ENCODE measurements around the gene CTSK.

Gene CTSK

GRCh38 chr1:150751443-150751842 lies 56.6 kb downstream of the CTSK start:
- no peak for TF ChIP-seq CTCF (conservative IDR thresholded peaks at IDR 0.05; ENCODE audit: low read depth, low read length)
- H3K4me3 ChIP-seq (ENCODE audit: low read length): no peak overlapping the region
- DNase-seq (ENCODE audit: low read depth): no peak

- DNase-seq (ENCODE audit: low read depth): no peak
- H3K4me3 ChIP-seq (ENCODE audit: low read length): no peak overlapping the region
- TF ChIP-seq CTCF (conservative IDR thresholded peaks at IDR 0.05; ENCODE audit: low read depth, low read length): no peak
These were observed 58.2 kb downstream of the CTSK start for GRCh38 chr1:150749720-150750311.

GRCh38 chr1:150748878-150749719 lies 59.0 kb downstream of the CTSK start:
- TF ChIP-seq CTCF (conservative IDR thresholded peaks at IDR 0.05; ENCODE audit: low read depth, low read length): no peak

More at GRCh38 chr1:150748878-150749719, 59.0 kb downstream of the CTSK start:
- no peak overlapping the region for H3K4me3 ChIP-seq (ENCODE audit: low read length)
- DNase-seq (ENCODE audit: low read depth): no peak

Measured in retinal pigment epithelial cell (primary cell).